Measurements from ENCODE around the gene CD109. TPM values are rescaled to one million over a fixed set of nuclear protein-coding genes. Genes with fewer than 3 reads are reported as not detected.
A peak's percentile ranks its signal among the peaks of the same experiment; 100 is the strongest.

The CD109 gene
- total RNA-seq, 4 donors from 2014 or later: 7.8 to 19.0 (median 12.7) TPM

DNA sequence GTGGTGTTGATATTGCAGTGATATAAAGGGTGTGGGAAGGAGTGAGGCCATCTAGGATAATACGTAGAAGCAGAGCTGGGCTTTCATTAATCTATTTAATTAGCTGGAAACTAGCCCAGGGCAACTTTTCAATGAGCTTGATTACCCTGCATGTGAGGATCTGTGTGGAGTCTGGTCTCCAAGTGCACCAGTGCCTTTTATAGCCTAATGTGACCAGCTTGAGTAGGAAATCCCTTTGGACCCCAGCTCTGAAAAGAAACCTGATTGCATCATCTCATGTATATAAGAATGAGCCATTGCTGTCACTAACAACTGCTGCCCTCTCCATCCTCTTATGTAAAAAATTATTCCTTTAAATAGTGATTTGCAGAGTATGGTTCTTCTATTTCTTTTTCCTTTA is 72.6 kb downstream of the CD109 start:
- Histone ChIP-seq H3K4me1 (no peaks in the 10 kb centered on the region), H3K27me3 (no peaks in the 10 kb centered on the region), H3K27ac (no peak overlapping the region), H3K4me3 (no peak overlapping the region), H3K36me3 (peaks cover 0 to 4% (median 0%) of the 10 kb centered on the region in 3 donors), H3K9me3 (peaks cover 0 to under 1% (median 0%) of the 10 kb centered on the region in 4 donors)
- no peak for DNase-seq (ENCODE audit: low spot score in 2 of 2)
- WGBS, 2 donors: 54 to 69% methylated on average over 1 of the region's 1 CpG
- TF ChIP-seq EP300 (IDR thresholded peaks at IDR 0.05) (no peak), POLR2A (IDR thresholded peaks at IDR 0.05) (no peak)
- TF ChIP-seq, protein P1, sequence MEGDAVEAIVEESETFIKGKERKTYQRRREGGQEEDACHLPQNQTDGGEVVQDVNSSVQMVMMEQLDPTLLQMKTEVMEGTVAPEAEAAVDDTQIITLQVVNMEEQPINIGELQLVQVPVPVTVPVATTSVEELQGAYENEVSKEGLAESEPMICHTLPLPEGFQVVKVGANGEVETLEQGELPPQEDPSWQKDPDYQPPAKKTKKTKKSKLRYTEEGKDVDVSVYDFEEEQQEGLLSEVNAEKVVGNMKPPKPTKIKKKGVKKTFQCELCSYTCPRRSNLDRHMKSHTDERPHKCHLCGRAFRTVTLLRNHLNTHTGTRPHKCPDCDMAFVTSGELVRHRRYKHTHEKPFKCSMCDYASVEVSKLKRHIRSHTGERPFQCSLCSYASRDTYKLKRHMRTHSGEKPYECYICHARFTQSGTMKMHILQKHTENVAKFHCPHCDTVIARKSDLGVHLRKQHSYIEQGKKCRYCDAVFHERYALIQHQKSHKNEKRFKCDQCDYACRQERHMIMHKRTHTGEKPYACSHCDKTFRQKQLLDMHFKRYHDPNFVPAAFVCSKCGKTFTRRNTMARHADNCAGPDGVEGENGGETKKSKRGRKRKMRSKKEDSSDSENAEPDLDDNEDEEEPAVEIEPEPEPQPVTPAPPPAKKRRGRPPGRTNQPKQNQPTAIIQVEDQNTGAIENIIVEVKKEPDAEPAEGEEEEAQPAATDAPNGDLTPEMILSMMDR (IDR thresholded peaks at IDR 0.05): no peak

DNA sequence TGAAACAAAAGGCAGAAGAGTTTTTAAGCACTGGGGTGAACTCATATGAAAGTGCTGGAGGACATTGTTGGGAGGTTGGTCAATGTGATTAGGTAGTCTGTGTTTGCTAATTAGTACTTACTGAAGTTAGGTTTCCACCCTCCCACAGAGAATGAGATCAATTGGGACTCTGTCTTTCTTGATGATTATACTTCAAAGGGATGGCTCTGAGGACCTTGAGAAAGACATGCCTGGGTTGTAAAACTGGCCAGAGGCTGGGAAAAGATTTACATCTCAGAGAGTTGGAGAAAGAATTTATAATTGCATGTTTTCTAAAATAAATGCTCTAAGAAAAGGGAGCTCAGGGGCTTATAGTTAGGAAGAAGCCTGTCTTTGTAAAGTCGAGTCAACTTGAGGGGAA is 74.0 kb downstream of the CD109 start:
- Histone ChIP-seq H3K4me1 (no peaks in the 10 kb centered on the region), H3K36me3 (peaks cover 0 to 4% (median 0%) of the 10 kb centered on the region in 3 donors), H3K27ac (no peak overlapping the region), H3K9me3 (peaks cover 0 to 4% (median 0%) of the 10 kb centered on the region in 4 donors), H3K4me3 (no peak overlapping the region), H3K27me3 (no peaks in the 10 kb centered on the region)
- WGBS, 2 donors: 39 to 54% methylated on average over 1 of the region's 1 CpG
- TF ChIP-seq EP300 (IDR thresholded peaks at IDR 0.05) (no peak), POLR2A (IDR thresholded peaks at IDR 0.05) (no peak)
- TF ChIP-seq, protein P1 (IDR thresholded peaks at IDR 0.05): no peak
- no peak for DNase-seq (ENCODE audit: low spot score in 2 of 2)

DNA sequence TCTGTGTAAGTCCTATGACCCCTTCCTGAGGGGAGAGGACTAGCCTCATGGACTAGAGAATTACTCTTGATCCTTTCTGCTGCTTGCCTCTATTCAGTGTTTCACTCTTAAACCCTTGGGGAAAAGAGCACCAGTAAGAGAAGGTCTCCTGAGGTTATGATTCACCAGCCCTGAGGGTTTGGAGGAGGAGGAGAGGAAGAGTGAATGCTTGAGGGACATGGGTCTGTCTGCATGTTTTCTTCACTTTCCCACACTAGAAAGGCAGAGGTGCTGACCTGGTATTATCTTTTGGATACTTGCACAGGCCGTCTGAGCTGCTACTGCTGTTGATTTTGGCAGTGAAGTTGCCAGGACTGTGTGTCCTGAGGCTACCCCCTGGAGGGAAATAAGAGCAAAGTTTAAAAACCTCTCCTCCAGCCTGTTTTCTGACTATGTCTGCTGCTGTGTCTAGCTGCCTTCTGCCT is 78.3 kb downstream of the CD109 start:
- peak overlapping the region in 2 of 4 donors; percentile 34 to 41 for H3K27ac ChIP-seq

DNA sequence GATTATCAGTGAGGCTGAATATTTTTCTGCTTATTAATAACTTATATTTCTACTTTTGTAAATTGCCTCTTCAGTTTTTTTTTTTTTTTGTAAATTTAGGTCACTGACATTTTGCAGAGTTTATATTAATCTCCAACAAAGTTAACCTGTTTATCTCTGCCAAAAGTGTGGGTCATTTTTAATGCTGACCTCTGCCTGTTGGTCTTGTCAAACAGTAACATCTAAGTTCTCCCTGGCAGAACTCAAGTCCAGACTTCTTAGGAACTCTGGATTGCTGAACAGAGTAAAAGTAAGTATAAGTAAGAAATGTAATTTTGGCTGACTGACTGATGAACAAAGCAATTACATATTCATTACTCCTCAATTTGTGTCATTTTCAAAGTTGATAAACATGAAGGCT is 83.9 kb downstream of the CD109 start:
- TF ChIP-seq, protein P1 (IDR thresholded peaks at IDR 0.05): no peak
- no peaks in the 10 kb centered on the region for H3K9me3 ChIP-seq
- H3K4me1 ChIP-seq: peaks cover 0 to 3% (median 0%) of the 10 kb centered on the region in 4 donors
- no peak overlapping the region for H3K27ac ChIP-seq
- no peak overlapping the region for H3K4me3 ChIP-seq
- H3K36me3 ChIP-seq: no peaks in the 10 kb centered on the region
- no peak for DNase-seq (ENCODE audit: low spot score in 2 of 2)
- H3K27me3 ChIP-seq: no peaks in the 10 kb centered on the region

More for the DNA sequence above, 78.3 kb downstream of the CD109 start:
- Histone ChIP-seq H3K27me3 (no peaks in the 10 kb centered on the region), H3K4me1 (peaks cover 0 to 3% (median 0%) of the 10 kb centered on the region in 4 donors), H3K36me3 (peaks cover 0 to 4% (median 0%) of the 10 kb centered on the region in 3 donors), H3K4me3 (no peak overlapping the region), H3K9me3 (peaks cover 0 to 4% (median 0%) of the 10 kb centered on the region in 4 donors)
- WGBS, 2 donors: 10 to 13% methylated on average over 1 of the region's 1 CpG
- DNase-seq (ENCODE audit: low spot score in 2 of 2): peak; percentile 17 to 40
- TF ChIP-seq, protein P1 (IDR thresholded peaks at IDR 0.05): no peak
- peak in 1 of 2 donors; percentile 72 for TF ChIP-seq EP300 (IDR thresholded peaks at IDR 0.05)

DNA sequence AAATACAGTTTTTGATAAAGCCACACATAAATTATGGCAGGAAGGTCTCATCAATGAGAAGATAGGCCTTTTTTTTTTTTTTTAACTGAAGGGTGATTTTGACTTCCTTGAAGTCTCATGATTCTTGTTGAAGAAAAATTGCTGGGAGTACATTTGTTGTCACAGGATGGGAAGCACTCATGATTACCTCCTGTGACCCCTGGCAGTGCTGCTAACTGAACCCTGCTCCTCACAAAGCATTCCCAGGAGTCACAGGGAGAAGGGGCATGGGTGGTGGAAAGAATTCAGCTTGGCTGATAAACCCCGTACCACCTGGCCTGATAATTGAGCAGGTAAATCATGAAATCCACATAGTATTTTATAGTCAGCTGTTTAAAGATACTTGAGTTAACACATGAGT is 86.9 kb downstream of the CD109 start:
- H3K36me3 ChIP-seq: peaks cover 0 to 5% (median 0%) of the 10 kb centered on the region in 3 donors
- 65 to 82% methylated on average over 1 of the region's 1 CpG for WGBS, 2 donors
- H3K4me3 ChIP-seq: no peak overlapping the region
- DNase-seq (ENCODE audit: low spot score in 2 of 2): no peak
- no peak overlapping the region for H3K27ac ChIP-seq
- H3K27me3 ChIP-seq: no peaks in the 10 kb centered on the region
- no peak for TF ChIP-seq EP300 (IDR thresholded peaks at IDR 0.05)
- TF ChIP-seq POLR2A (IDR thresholded peaks at IDR 0.05): no peak
- TF ChIP-seq, protein P1 (IDR thresholded peaks at IDR 0.05): no peak
- H3K9me3 ChIP-seq: no peaks in the 10 kb centered on the region
- H3K4me1 ChIP-seq: no peaks in the 10 kb centered on the region
